Measurements from ENCODE around the gene ATP5F1E.

ATP5F1E gene

DNA sequence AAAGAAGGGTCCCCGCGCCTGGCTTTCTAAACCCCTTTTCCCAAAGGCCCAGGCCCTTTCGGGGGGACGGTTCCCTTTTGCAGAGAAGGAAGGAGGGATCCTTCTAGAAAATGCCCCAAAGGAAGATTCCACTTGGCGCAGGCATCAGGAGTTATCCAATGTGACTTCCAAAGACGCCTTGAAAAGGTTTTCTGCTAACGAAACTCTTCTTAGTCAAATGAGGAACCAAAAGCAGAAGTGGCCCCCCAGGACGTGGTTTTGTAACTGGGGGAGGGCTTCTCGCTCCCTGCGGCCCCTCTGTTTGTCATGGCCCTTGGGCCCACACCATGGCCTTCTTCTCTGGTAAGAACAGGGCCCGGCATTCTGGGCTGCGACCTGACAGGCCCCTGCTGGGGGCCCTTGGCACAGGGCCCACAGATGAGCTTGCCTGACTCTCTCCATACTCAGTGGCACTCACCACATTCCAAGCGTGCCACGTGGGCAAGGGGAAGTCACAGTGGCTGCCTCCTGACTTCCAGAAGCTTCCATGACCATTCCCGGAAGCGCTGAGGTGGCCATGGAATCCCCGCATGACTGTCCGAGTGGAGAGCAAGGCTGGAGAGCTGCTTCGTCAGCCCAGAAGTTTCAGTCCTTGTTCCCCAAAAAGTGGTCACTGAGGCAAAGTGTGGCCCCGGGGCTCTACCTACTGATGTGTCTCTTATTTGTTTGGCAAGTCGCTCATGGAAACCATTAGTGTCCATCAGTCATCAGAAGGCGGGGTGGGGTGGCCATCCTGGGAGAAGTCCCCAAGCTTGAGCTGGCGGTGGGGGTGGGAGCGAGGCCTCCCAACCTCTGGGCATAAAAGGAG is 24.2 kb downstream of the ATP5F1E start:
- Histone ChIP-seq H4K91ac (ENCODE audit: low read length) (peak overlapping the region; percentile 62), H3K4me3 (ENCODE audit: insufficient read depth in 1 of 2, low read depth in 1 of 2, low read length in 2 of 2) (peak overlapping the region in 1 of 2 experiments; percentile 91), H3K4me1 (ENCODE audit: control insufficient read depth, insufficient read depth, low read depth, low read length) (peaks cover 48% of the 10 kb centered on the region), H2BK5ac (ENCODE audit: low read depth, low read length, poor library complexity, severe bottlenecking) (no peak overlapping the region), H2AFZ (ENCODE audit: low read depth, low read length) (peak overlapping the region; percentile 55), H3K27me3 (ENCODE audit: control insufficient read depth in 1 of 2, insufficient read depth in 1 of 2, low read length in 2 of 2) (no peaks in the 10 kb centered on the region), H3K79me1 (replicated peaks; ENCODE audit: low read length, poor library complexity, severe bottlenecking) (peaks cover 26% of the 10 kb centered on the region), H2BK15ac (ENCODE audit: low read depth, poor library complexity, severe bottlenecking) (peak overlapping the region; percentile 85), H3K18ac (ENCODE audit: low read depth in 1 of 2, low read length in 2 of 2) (peak overlapping the region; percentile 20 to 63), H3K36me3 (ENCODE audit: control insufficient read depth in 1 of 2, insufficient read depth in 2 of 2, low read depth in 1 of 2, low read length in 2 of 2) (peaks cover 10 to 23% of the 10 kb centered on the region in 2 experiments), H3K23ac (ENCODE audit: low read length in 2 of 2) (no peak overlapping the region), H2AK5ac (ENCODE audit: low read length, severe bottlenecking) (peak overlapping the region; percentile 76), H4K8ac (ENCODE audit: low read length) (peak overlapping the region; percentile 85), H3K27ac (ENCODE audit: low read length, poor library complexity, severe bottlenecking) (no peak overlapping the region), H3K9me3 (ENCODE audit: control insufficient read depth, low read length) (no peaks in the 10 kb centered on the region), H3K4me2 (ENCODE audit: low read length, poor library complexity, severe bottlenecking) (peak overlapping the region; percentile 62), H3K14ac (ENCODE audit: low read length in 2 of 2) (no peak overlapping the region), H3K9ac (ENCODE audit: low read length) (peak overlapping the region; percentile 93), H3K4ac (ENCODE audit: low read depth in 1 of 2, low read length in 2 of 2) (peak overlapping the region; percentile 43 to 44), H2BK12ac (ENCODE audit: low read length in 2 of 2) (peak overlapping the region; percentile 22 to 38), H2BK120ac (ENCODE audit: low read depth, low read length) (peak overlapping the region; percentile 83)
- 92% methylated on average over 24 of the region's 24 CpGs for WGBS
- DNase-seq, result no peak

- DNase-seq, result peak; percentile 36
- H3K36me3 ChIP-seq (ENCODE audit: control insufficient read depth in 1 of 2, insufficient read depth in 2 of 2, low read depth in 1 of 2, low read length in 2 of 2), result peaks cover 12 to 30% of the 10 kb centered on the region in 2 experiments
- H3K14ac ChIP-seq (ENCODE audit: low read length in 2 of 2), result peak within 1 kb of the TSS in 1 of 2 experiments; percentile 14
- no peaks in the 10 kb centered on the region for H3K27me3 ChIP-seq (ENCODE audit: control insufficient read depth in 1 of 2, insufficient read depth in 1 of 2, low read length in 2 of 2)
- H3K4me1 ChIP-seq (ENCODE audit: control insufficient read depth, insufficient read depth, low read depth, low read length), result peaks cover 48% of the 10 kb centered on the region
- H2BK15ac ChIP-seq (ENCODE audit: low read depth, poor library complexity, severe bottlenecking), result peak within 1 kb of the TSS; percentile 85
- H3K9me3 ChIP-seq (ENCODE audit: control insufficient read depth, low read length), result no peaks in the 10 kb centered on the region
- peak within 1 kb of the TSS; percentile 76 for H4K91ac ChIP-seq (ENCODE audit: low read length)
- peak within 1 kb of the TSS; percentile 62 for H3K4me2 ChIP-seq (ENCODE audit: low read length, poor library complexity, severe bottlenecking)
- peak within 1 kb of the TSS; percentile 58 to 91 for H3K4me3 ChIP-seq (ENCODE audit: insufficient read depth in 1 of 2, low read depth in 1 of 2, low read length in 2 of 2)
- peak within 1 kb of the TSS; percentile 92 for H2AFZ ChIP-seq (ENCODE audit: low read depth, low read length)
- 9% methylated on average over 64 of the region's 82 CpGs for WGBS
- peak within 1 kb of the TSS; percentile 93 for H3K9ac ChIP-seq (ENCODE audit: low read length)
- H3K23ac ChIP-seq (ENCODE audit: low read length in 2 of 2), result no peak within 1 kb of the TSS
- peak within 1 kb of the TSS; percentile 55 to 75 for H3K4ac ChIP-seq (ENCODE audit: low read depth in 1 of 2, low read length in 2 of 2)
- peak within 1 kb of the TSS; percentile 83 for H2BK120ac ChIP-seq (ENCODE audit: low read depth, low read length)
- no peak within 1 kb of the TSS for H3K27ac ChIP-seq (ENCODE audit: low read length, poor library complexity, severe bottlenecking)
- peaks cover 31% of the 10 kb centered on the region for H3K79me1 ChIP-seq (replicated peaks; ENCODE audit: low read length, poor library complexity, severe bottlenecking)
- H2AK5ac ChIP-seq (ENCODE audit: low read length, severe bottlenecking), result peak within 1 kb of the TSS; percentile 76
- no peak within 1 kb of the TSS for H2BK5ac ChIP-seq (ENCODE audit: low read depth, low read length, poor library complexity, severe bottlenecking)
- H2BK12ac ChIP-seq (ENCODE audit: low read length in 2 of 2), result peak within 1 kb of the TSS; percentile 22 to 58
- H4K8ac ChIP-seq (ENCODE audit: low read length), result peak within 1 kb of the TSS; percentile 87
- H3K18ac ChIP-seq (ENCODE audit: low read depth in 1 of 2, low read length in 2 of 2), result peak within 1 kb of the TSS; percentile 34 to 81
Observed at GRCh38 chr20:59006864-59007664, 25.1 kb downstream of the ATP5F1E start, which contains the start of gene CTSZ. TSS of gene CTSZ (minus strand) at chr20:59007254. CDS start at chr20:59007128, 126 bp downstream.

GRCh38 chr20:59006167-59006863 is 25.8 kb downstream of the ATP5F1E start:
- Histone ChIP-seq H3K4me3 (ENCODE audit: insufficient read depth in 1 of 2, low read depth in 1 of 2, low read length in 2 of 2) (peak overlapping the region; percentile 58 to 91), H3K14ac (ENCODE audit: low read length in 2 of 2) (peak overlapping the region in 1 of 2 experiments; percentile 14), H2BK12ac (ENCODE audit: low read length in 2 of 2) (peak overlapping the region; percentile 3 to 58), H3K18ac (ENCODE audit: low read depth in 1 of 2, low read length in 2 of 2) (peak overlapping the region; percentile 34 to 81), H2BK120ac (ENCODE audit: low read depth, low read length) (peak overlapping the region; percentile 64), H3K36me3 (ENCODE audit: control insufficient read depth in 1 of 2, insufficient read depth in 2 of 2, low read depth in 1 of 2, low read length in 2 of 2) (peaks cover 18 to 37% of the 10 kb centered on the region in 2 experiments), H2BK15ac (ENCODE audit: low read depth, poor library complexity, severe bottlenecking) (peak overlapping the region; percentile 85), H3K4ac (ENCODE audit: low read depth in 1 of 2, low read length in 2 of 2) (peak overlapping the region; percentile 55 to 75), H2BK5ac (ENCODE audit: low read depth, low read length, poor library complexity, severe bottlenecking) (no peak overlapping the region), H2AK5ac (ENCODE audit: low read length, severe bottlenecking) (peak overlapping the region; percentile 60), H3K9me3 (ENCODE audit: control insufficient read depth, low read length) (no peaks in the 10 kb centered on the region), H2AFZ (ENCODE audit: low read depth, low read length) (peak overlapping the region; percentile 92), H4K91ac (ENCODE audit: low read length) (peak overlapping the region; percentile 76), H4K8ac (ENCODE audit: low read length) (peak overlapping the region; percentile 87), H3K27me3 (ENCODE audit: control insufficient read depth in 1 of 2, insufficient read depth in 1 of 2, low read length in 2 of 2) (no peaks in the 10 kb centered on the region), H3K23ac (ENCODE audit: low read length in 2 of 2) (no peak overlapping the region), H3K4me1 (ENCODE audit: control insufficient read depth, insufficient read depth, low read depth, low read length) (peaks cover 45% of the 10 kb centered on the region), H3K4me2 (ENCODE audit: low read length, poor library complexity, severe bottlenecking) (peak overlapping the region; percentile 62), H3K79me1 (replicated peaks; ENCODE audit: low read length, poor library complexity, severe bottlenecking) (peaks cover 34% of the 10 kb centered on the region), H3K9ac (ENCODE audit: low read length) (peak overlapping the region; percentile 93), H3K27ac (ENCODE audit: low read length, poor library complexity, severe bottlenecking) (no peak overlapping the region)
- WGBS, result 75% methylated on average over 29 of the region's 29 CpGs
- DNase-seq, result no peak
